ENCODE measurements around the gene CCDC180. TPM values are rescaled to one million over a fixed set of nuclear protein-coding genes. Genes with fewer than 3 reads are reported as not detected.

Gene CCDC180
- total RNA-seq, 2 experiments from 2014 or later = 0.13 to 1.2 TPM

- POLR2A ChIA-PET = no interaction called here
- TF ChIP-seq CTCF (conservative IDR thresholded peaks at IDR 0.05; ENCODE audit: low read length) = no peak
- no peak for TF ChIP-seq EZH2phosphoT487 (IDR thresholded peaks at IDR 0.05; ENCODE audit: borderline replicate concordance, low read depth, low read length)
- no TSS peak for BruUV-seq (replicated peaks)
Observed at GRCh38 chr9:97321691-97322090, 14.2 kb downstream of the CCDC180 start.

GRCh38 chr9:97322105-97322504, 14.6 kb downstream of the CCDC180 start:
- intact Hi-C loops (cut with micrococcal nuclease; ENCODE audit: unreplicated experiment) = no loop called here

More at GRCh38 chr9:97321691-97322090, 14.2 kb downstream of the CCDC180 start:
- Histone ChIP-seq H3K36me3 (ENCODE audit: insufficient read depth, low read length) (no peaks in the 10 kb centered on the region), H3K4me1 (ENCODE audit: insufficient read depth, low read length, poor library complexity, severe bottlenecking) (no peaks in the 10 kb centered on the region), H3K9me3 (ENCODE audit: low read length) (no peaks in the 10 kb centered on the region), H3K9me2 (ENCODE audit: insufficient read depth, low read length) (no peaks in the 10 kb centered on the region), H4K20me1 (ENCODE audit: insufficient read depth, low read length) (no peaks in the 10 kb centered on the region), H3K27ac (ENCODE audit: low read depth, low read length, poor library complexity, severe bottlenecking) (no peak overlapping the region), H2AFZ (ENCODE audit: low read length) (no peak overlapping the region), H3K4me3 (ENCODE audit: low read depth, low read length, poor library complexity, severe bottlenecking) (no peak overlapping the region), H3K4me2 (ENCODE audit: low read length) (no peak overlapping the region), H3K79me2 (ENCODE audit: insufficient read depth, low read depth, low read length) (no peaks in the 10 kb centered on the region)
- CTCF ChIA-PET (ENCODE audit: unreplicated experiment) = no interaction called here
- intact Hi-C loops (cut with micrococcal nuclease; ENCODE audit: unreplicated experiment) = no loop called here
- DNase-seq (ENCODE audit: low spot score) = no peak

More at GRCh38 chr9:97322105-97322504, 14.6 kb downstream of the CCDC180 start:
- Histone ChIP-seq H3K79me2 (ENCODE audit: insufficient read depth, low read depth, low read length) (no peaks in the 10 kb centered on the region), H3K9me2 (ENCODE audit: insufficient read depth, low read length) (no peaks in the 10 kb centered on the region), H3K36me3 (ENCODE audit: insufficient read depth, low read length) (no peaks in the 10 kb centered on the region), H2AFZ (ENCODE audit: low read length) (no peak overlapping the region), H3K27ac (ENCODE audit: low read depth, low read length, poor library complexity, severe bottlenecking) (no peak overlapping the region), H3K4me2 (ENCODE audit: low read length) (no peak overlapping the region), H3K9me3 (ENCODE audit: low read length) (no peaks in the 10 kb centered on the region), H4K20me1 (ENCODE audit: insufficient read depth, low read length) (no peaks in the 10 kb centered on the region), H3K4me1 (ENCODE audit: insufficient read depth, low read length, poor library complexity, severe bottlenecking) (no peaks in the 10 kb centered on the region), H3K4me3 (ENCODE audit: low read depth, low read length, poor library complexity, severe bottlenecking) (no peak overlapping the region)
- POLR2A ChIA-PET = no interaction called here
- BruUV-seq (replicated peaks) = no TSS peak
- CTCF ChIA-PET (ENCODE audit: unreplicated experiment) = no interaction called here
- no peak for DNase-seq (ENCODE audit: low spot score)
- TF ChIP-seq EZH2phosphoT487 (IDR thresholded peaks at IDR 0.05; ENCODE audit: borderline replicate concordance, low read depth, low read length) (no peak), CTCF (conservative IDR thresholded peaks at IDR 0.05; ENCODE audit: low read length) (no peak)

Data from OCI-LY7 (cell line).